Left cardiac atrium (tissue), 4 donors: ENCODE results near the gene MTA1. TPM values are rescaled to one million over a fixed set of nuclear protein-coding genes. Genes with fewer than 3 reads are reported as not detected.

Experiments used
- ATAC-seq, 2 donors: fragments of 200-7000 bp; cut with Tn5 transposase; one replicate each; pipeline ENCODE4 v1.9.1; 2020; ENCODE audit warnings: mild to moderate bottlenecking in 2 of 2, moderate library complexity in 2 of 2
- DNase-seq: peaks from one replicate; pipeline ENCODE4 v3.0.0-alpha.2; 2020
- intact Hi-C, 2 donors: fragments of 100-400 bp; cut with DNase I; formaldehyde crosslinking; loops; one replicate each; pipeline versions ENCODE4 v1.14.1 to v1.15.1; 2022 to 2023
- total RNA-seq, 2 donors: library from RNA; stranded (reverse); fragmentation: NEBNext Ultra II Directional; extraction: Animal tissue kit (Norgen Biotek cat#: 25700); gene quantifications; one replicate each; pipeline ENCODE4 v1.2.1, GENCODE V29; 2021
- donor health status: DM: no; HTN: yes; CAD: no.
- donor health status: DM: no; HTN: yes; CAD: no; lungs with severe emphysema.
- donor health status: DM: yes; HTN: yes; CAD: no.
- donor health status: Dilated cardiomyopathy.

The MTA1 gene
- total RNA-seq, 2 donors from 2014 or later = 99.5 to 115 TPM

DNA sequence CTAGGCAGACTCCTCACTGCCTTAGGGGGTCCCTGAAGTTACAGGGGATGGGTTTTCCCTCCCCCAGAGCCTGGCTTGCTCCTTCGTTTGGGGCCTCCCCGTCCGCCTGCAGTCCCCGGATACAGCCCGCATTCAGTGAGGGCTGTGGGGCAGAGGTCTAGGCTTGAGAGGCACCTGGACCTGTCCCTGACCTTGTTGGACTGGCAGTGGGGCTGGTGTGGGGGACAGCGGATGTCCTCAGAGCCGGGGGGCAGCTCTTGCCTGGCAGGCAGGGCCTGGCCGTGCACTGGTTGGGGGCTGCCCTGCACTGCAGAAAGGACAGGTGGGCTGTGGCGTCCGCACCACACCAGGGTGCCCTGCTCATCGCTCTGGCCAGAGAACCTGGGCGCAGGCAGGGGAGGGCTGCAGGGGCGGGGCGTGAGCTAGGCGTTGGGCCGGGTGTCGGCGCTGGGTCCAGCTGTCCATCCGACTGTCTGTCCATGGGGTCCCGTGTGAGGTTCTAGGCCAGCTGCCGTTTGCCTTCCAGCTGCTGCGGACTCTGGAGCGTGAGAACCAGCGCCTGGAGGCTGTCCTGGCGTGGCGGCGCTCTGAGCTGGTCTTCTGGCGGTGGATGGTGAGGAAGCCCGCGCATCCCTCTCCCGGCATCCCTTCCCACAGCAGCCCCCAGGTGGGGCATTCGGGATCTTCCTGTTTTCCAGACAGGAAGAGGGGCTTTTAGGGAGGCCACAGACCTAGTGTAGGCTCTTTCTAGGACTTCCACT is 77.4 kb downstream of the MTA1 start:
- intact Hi-C loops = no loop called here
- no peak for DNase-seq
- no peak for ATAC-seq

DNA sequence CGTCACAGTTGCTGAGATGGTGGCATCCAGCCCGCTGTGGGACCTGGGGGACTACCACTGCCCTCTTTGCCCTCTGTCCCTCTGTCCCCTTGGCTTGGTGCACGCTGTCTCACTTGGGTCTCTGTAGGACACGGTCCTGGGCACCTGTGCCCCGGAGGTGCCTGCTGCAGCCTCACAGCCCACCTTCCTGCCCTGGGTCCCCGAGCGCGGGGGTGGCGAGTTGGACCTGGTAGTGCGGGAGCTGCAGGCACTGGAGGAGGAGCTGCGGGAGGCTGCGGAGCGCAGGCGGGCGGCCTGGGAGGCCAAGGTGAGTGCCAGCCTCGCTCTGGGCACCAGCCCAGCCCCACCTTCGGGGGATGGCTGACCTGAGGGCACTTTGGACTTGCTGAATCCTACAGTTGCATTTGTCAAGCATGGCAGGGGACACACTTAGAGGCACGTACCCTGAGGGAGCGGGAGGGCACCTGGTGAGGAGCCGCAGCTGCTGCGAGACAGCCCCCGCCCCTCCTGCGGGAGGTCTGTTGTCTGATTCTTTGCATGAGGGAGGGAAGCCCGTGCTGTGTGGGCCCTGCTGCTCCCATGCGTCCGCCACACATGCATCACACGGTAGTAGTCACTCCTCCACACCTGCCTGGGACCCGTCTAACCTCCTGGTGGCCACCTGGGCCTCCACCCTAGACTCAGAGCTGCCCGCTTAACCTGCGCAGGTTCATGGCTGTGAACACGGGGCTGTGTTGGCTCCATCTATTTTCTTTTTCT is 78.2 kb downstream of the MTA1 start:
- intact Hi-C loops = no loop called here
- DNase-seq = no peak
- no peak for ATAC-seq

DNA sequence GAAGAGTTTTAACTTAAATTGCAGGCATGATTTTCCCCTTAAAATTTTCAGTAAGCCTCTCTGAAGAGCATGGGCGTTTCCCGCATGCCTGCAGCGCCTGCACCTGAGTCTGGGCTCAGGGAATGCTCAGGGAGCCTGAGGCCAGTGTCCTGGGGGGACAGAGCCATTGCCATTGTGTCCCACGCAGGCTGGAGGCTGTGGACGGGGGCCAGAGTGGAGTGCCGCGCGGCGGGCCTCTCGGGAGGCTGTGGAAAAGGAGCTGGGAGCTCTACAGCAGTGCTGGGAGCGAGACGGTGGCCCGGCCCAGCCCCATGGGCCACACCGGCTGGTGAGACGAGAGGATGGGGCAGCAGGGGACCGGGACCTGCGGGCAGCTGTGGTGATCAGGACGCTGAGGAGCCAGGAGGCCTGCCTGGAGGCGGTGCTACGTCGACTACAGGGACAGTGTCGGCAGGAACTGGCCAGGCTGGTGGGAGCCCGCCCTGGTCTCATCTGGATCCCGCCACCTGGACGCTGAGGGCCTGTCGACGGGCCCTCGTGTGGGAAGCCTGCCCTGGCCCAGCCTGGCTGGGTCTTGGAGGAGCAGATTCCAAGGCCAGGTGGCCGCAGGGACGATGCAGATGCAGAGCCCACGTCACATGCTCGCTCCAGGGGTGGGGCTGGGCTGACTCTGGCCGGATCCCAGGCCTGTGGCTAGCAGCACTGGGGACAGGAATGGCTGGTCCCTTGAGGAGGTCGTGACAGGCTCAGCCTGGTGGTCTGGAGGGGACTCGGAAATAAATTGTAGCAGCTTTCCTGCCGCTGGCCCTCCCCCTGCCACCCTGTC is 79.0 kb downstream of the MTA1 start:
- DNase-seq = no peak
- ATAC-seq = no peak
- intact Hi-C loops = no loop called here

DNA sequence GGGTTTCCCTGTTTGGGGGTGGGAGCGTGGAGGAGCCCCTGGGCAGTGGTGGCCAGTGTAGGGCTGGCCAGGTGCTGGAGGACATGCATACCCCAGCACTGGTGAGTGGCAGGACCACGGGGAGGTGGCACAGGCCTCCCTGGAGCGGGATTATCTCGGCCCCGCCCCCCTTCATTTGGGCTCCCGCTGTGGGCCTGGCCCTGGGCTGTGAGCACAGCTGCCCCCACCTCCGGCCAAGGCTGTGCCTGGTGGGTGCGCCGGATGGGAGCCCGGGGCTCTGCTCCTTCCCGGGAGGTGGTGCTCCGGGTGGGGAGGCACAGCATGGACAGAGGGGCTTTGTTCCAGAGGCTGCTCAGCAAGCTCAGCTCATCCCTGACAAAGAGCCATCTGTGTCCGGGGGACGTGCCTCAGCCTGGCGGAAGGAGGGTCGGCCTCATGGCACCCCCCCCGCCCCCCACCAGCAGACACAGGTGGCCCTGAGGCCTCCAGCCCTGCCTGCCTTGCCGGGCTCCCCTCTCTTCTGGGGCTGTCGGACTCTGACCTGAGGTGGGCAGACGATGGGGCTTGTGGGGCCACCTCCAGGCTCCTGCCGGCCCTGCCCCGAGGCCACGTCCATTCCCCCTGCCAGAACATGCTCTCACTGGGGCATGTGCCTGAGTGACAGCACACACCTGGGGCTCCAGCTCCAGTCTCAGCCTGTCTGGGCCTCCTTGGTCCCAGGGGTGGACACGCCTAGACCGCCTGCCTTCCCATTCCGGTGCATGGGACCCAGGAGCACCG is 79.8 kb downstream of the MTA1 start:
- intact Hi-C loops = no loop called here
- DNase-seq (no peak), ATAC-seq (peak in 1 of 2 donors; percentile 3)

DNA sequence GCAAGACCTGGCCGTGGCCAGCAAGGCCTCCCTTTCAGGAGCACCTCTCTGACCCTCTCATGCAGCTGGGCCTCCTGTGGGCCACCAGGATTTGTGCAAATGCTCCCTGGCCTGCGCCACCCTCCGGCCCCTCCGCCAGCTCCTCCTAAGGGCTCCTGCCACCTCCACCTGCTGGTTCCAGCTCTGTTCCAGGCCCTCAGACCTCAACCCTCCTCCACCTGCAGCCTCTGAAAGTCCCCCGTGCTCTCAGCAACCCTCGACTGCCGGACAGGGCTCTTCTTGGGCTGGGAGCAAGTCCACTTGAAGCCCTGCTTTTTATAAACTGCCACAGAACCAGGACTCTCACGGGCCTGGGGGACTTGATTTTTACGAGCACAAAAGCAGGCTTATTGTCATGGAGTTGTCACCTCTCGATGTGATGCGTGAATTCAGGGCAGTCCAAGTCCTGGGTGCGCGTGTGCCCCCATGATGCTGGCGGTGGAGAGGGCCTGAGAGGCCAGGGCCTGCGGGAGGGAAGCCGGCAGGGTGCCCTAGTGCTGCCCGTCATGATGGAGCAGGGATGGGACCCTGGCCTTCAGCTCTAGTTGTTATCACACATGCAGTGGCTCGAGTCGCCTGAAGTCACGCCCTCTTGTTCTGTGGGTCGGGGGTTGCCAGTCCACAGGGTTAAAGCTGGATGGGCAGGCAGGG is 80.6 kb downstream of the MTA1 start:
- intact Hi-C loops = no loop called here
- no peak for ATAC-seq
- DNase-seq = no peak

DNA sequence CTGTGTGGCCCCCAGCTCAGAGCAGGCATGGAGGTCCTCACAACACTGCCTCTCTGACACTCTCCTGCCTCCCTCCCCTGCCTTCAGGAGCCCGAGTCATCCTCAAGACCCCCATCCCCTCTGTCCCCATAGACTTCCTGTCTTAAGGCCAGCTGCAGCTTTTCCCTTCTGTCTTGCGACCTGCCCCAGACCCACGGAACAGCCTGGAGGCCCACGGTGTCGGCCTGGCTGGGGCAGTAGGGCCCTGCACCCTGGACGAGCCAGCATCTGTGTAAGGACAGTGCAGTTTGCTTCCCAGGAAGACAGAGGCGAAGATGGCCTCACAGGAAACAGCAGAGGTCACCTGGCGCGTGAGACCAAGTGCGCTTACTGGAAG is 81.1 kb downstream of the MTA1 start:
- no peak for ATAC-seq
- intact Hi-C loops = no loop called here
- DNase-seq = no peak

DNA sequence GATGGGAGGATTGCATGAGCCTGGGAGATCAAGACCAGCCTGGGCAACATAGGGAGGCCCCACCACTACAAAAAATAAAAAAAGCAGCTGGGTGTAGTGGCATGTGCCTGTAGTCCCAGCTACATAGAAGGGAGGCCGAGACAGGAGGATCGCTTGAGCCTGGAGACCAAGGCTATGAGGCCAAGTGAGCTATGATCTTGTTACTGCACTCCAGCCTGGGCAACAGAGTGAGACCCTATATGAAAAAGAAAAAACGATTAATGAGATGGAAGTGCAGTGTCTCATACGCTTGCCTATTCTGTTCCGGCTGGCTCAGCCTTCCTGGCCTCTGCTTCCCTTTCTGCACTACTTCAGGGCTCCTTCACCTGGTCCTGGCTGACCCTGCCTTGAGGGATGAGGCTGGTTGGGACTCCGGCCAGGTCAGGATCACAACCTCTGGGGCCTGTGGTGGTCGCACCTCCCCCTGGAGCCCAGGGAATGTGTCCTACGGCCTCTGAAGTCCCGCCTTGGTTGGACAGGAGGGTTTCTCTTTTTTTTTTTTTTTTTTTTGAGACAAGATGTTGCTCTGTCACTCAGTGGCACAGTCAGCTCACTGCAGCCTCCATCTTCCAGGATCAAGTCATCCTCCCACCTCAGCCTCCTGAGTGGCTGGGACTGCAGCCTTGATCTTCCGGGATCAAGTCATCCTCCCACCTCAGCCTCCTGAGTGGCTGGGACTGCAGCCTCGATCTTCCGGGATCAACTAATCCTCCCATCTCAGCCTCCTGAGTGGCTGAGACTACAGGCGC is 82.1 kb downstream of the MTA1 start:
- no peak for ATAC-seq
- intact Hi-C loops = no loop called here
- no peak for DNase-seq

DNA sequence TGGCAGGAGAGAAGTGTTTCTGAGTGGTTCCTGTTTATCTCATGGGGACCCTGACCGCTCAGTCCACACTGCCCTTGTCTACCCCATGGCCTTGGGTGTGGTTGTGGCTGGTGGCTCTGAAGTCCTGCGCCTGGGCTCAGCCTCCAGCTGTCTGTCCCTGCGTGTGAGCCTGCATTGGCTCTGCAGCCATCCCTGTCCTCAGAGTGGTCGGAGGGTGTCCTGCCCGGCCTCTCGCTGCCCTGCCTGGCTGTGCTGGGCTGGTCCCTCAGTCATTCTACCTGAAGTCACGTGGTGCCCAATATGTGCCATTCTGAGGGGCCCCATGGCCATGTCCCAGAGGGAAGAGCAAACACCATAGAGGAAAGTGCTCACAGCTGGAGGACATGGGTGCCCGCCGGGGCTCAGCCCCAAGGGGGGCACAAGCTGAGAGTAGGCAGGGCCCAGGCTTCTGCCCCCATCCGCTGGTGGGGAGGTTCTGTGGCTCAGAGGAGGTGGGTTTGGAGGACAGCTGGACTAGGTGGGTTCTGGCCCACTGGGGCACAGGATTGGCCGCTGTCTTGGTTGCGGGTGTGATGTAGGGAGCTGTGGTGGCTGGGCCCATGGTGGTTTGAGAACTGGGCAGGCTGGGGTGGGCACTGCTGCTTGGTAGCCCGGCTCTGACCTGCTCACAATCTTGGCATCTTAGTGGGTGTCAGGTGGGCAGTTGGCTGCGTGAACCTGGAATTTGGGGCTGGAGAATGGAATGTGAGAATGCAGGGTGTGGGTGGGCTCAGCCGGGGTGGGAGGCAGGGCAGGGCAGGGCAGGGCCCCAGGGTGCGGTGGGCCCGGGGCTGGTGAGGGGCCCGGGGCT is 83.0 kb downstream of the MTA1 start:
- ATAC-seq (no peak), DNase-seq (no peak)
- intact Hi-C loops = no loop called here

DNA sequence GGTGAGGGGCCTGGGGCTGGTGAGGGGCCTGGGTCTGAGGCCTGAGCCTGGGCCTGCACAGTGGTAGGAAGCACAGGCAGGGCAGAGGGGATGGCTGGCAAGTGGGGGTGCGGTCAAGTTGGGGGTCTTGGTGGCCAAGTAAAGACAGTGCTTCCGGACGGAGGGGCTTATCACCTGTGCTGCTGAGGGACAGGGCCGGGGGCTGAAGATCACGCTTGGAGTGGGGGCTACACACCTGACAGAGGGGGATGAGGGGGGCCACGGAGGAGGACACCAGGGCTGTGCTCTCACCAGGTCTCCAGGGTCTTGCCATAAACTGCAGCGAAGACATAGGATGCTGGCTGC is 83.6 kb downstream of the MTA1 start:
- ATAC-seq (no peak), DNase-seq (no peak)

DNA sequence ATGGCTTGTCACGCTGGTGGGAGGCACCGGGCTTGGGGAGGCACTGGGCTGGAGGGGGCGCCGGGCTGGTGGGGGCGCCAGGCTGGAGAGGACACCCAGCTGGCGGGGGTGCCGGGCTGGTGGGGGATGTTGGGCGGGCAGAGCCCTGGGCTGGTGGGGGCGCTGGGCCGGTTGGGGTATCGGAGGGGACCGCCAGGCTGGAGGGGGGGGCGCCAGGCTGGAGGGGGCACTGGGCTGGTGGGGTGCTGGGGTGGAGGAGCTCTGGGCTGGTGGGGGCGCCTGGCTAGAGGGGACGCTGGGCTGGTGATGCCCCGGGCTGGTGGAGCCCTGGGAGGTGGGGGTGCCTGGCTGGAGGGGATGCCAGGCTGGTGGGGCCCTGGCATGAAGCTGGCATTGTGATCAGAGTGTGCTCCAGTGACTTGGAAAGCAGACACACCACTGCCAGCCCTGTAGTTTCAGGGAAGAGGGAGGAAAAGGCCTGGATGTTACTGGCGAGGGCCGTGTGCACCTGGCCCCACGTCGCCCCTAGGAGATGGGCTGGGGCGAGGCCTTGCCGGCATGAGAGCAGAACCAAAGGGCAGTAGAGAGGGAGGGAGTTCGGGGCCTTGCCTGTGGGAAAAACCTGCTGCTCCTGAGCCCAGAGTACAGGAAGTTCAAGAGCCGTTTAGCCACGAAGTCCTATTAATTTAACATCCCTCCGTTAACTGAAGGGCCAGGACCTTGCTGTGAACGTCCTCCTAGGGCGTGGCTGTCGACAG is 84.5 kb downstream of the MTA1 start:
- ATAC-seq (no peak), DNase-seq (no peak)
- intact Hi-C loops = no loop called here

More for the DNA sequence above, 83.6 kb downstream of the MTA1 start:
- intact Hi-C loops = no loop called here

DNA sequence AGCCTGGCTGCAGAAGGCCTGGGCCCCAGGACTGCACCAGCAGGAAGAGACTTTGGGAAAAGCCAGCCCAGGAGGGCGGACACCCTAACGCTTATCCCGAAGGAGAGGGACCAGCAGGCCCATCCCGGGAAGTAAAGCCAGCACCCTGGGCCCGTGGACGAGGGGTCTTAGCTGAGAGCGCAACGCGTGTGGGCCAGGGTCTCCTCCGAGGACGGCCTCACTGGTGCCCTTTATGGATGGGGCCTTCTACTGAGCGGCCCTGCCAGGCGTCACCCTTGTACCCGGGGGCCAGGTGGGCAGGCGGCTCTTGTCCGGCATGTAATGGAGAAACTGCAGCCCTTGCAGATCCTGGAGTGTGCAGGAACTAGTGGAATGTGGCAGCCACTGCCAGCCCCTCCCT is 85.5 kb downstream of the MTA1 start:
- intact Hi-C loops = no loop called here
- DNase-seq (no peak), ATAC-seq (no peak)

DNA sequence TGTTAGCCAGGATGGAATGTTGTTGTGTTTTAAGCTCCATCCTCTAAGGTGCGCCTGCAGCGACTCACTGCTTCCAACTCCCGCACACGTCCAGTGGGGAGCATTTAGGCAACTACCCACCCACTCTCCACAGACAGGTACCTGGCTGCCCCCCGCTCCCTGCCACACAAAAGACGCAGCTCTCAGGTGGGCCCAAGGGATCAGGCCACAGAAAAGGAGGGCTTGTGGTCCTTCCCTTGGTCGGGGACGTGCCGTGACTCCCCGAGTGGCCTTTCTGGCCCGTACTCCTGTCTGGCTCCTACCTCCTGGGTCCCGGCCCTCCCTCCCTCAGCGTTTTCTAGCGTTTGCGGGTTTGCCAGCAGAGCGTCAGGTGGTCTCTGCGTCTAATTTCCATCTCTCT is 87.6 kb downstream of the MTA1 start:
- intact Hi-C loops = no loop called here
- ATAC-seq (no peak), DNase-seq (no peak)

DNA sequence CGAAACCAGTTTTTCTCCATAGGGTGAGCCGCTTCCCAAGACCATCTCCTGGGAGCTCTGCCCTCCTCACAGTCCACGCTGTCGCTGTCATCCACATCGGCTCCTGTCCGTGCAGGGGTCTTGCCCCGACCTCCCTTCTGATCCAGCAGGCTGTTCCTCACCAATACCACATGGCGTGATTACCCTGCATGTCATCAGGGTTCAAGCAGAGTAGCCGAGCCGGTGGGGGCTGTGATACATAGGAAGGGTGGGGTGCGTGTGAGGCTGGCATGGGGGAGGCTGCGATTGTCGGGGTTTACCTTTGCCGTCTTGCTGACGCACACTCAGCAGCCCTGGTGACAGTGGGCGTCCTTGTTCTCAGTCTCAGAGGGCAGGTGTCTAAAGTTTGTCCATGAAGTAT is 88.4 kb downstream of the MTA1 start:
- ATAC-seq (no peak), DNase-seq (no peak)
- intact Hi-C loops = no loop called here

DNA sequence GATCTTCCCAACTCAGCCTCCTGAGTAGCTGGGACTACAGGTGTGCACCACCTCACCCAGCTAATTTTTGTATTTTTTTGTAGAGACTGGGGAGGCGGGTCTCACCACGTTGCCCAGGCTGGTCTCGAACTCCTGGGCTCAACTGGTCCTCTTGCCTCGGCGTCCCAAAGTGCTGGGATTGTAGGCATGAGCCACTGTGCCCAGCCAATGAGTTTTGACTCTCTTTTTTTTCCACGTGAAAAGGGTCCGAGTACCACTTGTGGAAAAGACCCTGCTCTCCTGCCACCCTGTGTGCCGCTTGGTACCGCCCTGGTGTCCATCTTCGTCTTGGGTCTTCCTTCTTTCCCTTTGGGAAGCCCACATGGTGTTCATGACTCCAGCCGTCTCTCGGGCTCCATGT is 89.0 kb downstream of the MTA1 start:
- DNase-seq (no peak), ATAC-seq (no peak)
- intact Hi-C loops = no loop called here

DNA sequence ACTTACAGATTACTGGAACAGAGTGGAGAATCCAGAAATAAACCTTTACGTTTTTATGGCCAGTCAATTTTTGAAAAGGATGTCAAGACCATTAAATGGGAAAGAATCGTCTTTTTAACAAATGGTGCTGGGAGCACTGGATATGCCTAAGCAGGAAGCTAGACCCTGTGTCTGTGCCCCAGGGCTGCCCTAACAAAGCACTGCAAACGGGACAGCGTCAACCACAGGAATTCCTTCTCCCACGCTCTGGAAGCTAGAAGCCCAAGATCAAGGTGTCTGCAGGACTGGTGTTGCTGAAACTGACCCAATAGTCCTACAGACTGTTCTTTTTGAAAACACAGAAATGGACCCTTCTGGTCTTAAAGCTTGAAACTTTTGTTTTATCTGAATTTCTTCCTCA is 97.5 kb downstream of the MTA1 start:
- no peak for DNase-seq
- ATAC-seq = no peak
- intact Hi-C loops = no loop called here

DNA sequence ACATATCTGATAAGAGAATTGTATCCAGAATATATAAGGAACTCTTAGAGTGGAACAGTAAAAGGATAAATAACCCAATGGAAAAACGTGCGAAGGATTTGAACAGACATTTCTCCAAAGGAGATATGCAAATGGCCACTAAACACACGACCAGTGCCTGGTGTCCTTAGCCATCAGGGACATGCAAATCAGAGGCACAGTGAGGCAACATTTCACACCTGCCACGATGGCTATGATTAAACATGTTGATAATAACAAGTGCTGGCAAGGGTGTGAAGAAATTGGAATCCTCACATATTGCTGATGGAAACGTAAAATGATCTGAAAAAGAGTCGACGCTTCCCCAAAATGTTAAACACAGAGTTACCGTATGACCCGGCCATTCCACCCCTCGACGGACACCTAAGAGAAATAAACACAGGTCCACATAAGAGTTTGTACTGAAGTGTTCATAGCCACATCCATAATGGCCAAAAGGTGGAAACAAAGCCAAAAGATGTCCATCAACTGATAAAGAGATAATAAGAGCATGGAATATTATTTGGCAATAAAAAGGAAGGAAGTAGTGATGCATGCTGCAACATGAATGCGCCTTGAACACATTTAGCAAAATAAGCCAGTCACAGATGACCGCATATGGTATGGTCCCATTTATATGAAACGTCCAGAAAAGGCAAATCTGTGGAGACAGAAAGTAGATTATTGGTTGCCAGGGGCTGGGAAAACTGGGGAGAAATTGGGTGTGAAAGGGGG is 100.5 kb downstream of the MTA1 start:
- intact Hi-C loops = loop anchor here in 1 of 2 donors (10.0 kb wide), 1 partner anchor 315 kb away; no protein-coding TSS in a partner anchor
- ATAC-seq = no peak
- DNase-seq = no peak
